GM12875 (cell line): Measurements from ENCODE around the gene IGFBP7.

Experiments used
- H3K4me3 ChIP-seq: one replicate; pipeline ENCODE4 v1.5.1; 2011; ENCODE audit warnings: low read depth, low read length, control low read depth
- CTCF ChIP-seq: IDR thresholded peaks from 2 replicates; pipeline ENCODE4 v1.5.1; 2011; ENCODE audit warnings: low read depth, mild to moderate bottlenecking, control low read depth, inconsistent platforms, low read length, moderate library complexity, borderline replicate concordance; ENCODE audit not compliant: insufficient read depth

IGFBP7 gene

GRCh38 chr4:57148177-57148576 lies 38.0 kb upstream of the IGFBP7 start:
- no peak overlapping the region for H3K4me3 ChIP-seq
- no peak for TF ChIP-seq CTCF

DNA sequence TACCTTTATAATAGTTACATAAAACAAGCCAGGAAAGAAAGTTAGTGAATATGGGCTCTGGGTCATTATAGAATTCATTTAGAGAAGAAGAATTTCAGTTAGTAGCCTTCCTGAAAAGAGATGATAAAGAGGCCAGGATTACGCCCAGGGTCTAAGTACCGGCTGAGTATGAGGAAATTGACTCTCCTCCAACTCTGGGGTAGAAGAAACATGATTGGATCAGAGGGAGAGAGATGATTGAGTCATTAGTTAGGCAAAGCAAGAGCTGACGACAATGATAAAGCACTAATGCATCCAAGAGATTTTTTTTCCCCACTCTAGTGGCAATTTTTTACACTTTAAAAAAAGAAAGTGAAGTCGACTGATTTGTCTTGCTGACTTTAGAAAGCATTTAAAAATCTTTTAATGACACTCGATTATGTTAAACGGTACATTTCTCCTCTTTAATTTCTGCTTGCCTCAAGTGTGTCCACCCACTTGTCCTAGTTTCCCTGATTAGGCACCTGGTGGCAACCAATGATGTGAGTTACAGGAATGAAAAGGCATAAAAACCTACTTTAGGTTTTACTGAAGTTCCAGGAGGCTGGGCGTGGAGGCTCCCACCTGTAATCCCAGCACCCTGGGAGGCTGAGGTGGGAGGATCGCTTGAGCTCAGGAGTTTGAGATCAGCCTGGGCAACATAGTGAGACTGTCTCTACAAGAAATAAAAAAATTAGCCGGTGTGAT lies 37.3 kb upstream of the IGFBP7 start:
- no peak for TF ChIP-seq CTCF

DNA sequence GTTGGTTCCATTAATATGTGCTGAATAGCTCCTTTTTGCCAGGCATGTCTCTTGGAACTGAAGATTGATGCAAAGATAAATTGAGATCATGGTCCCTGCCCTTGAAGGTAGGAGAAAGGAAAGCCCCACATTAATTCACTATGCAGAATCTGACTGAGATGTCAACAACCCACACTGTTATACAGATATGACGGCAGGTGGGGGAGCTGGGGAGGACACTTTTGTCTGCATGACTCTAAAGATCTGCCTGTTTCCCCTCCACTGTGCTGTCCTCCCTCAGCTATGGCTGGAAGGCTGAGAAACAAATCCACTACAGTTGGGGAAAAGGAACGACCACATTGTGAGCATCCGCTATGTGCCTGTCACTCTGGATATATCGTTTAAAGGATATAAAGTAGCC lies 36.3 kb upstream of the IGFBP7 start:
- H3K4me3 ChIP-seq = no peak overlapping the region
- no peak for TF ChIP-seq CTCF

More for the DNA sequence above, 37.3 kb upstream of the IGFBP7 start:
- H3K4me3 ChIP-seq = no peak overlapping the region

DNA sequence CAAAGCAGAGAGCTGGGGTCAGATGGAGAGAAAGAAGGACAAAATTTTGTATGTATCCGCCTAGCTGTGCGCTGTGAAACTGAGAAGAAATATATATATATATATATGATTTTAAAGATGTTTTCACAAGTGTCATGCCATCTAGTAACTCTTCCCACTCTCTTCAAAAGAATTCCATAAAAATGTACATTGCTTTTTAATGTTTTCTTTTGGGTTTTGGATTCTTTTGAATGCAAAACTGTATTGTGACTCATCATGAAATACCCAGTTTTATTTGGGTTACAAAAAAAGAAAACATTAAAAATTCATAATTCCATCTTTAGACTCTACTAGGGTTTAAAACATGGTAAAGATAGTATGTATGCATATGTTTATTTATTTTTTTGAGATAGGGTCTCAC lies 34.3 kb upstream of the IGFBP7 start:
- TF ChIP-seq CTCF = no peak
- no peak overlapping the region for H3K4me3 ChIP-seq

- no peak overlapping the region for H3K4me3 ChIP-seq
Measured at GRCh38 chr4:57139783-57140182, 29.6 kb upstream of the IGFBP7 start.

DNA sequence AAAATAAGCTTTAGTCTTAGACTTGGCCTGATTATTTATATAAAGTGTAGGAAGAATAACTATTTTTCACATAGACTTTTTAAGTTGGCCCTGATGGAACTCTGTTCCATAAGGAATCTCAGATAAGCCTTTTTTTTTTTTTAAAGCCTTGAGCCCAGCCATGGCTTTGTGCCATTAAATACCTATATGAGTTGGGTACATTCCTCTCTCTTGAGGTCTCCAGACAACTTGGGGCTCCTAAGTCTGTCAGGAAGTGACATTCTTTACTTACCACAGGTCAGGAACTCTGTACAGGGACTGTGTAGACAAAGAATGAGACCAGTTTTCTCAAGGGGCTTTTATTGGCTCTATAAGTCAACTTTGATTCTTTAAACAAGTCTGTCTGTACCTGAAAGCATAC lies 27.1 kb upstream of the IGFBP7 start:
- no peak for TF ChIP-seq CTCF
- no peak overlapping the region for H3K4me3 ChIP-seq

More at GRCh38 chr4:57139783-57140182, 29.6 kb upstream of the IGFBP7 start:
- no peak for TF ChIP-seq CTCF

- H3K4me3 ChIP-seq = no peak overlapping the region
Measured at GRCh38 chr4:57136281-57136680, 26.1 kb upstream of the IGFBP7 start.

More at GRCh38 chr4:57136281-57136680, 26.1 kb upstream of the IGFBP7 start:
- no peak for TF ChIP-seq CTCF
